ENCODE results near the gene FBXL22. TPM values are rescaled to one million over a fixed set of nuclear protein-coding genes. Genes with fewer than 3 reads are reported as not detected.

Gene FBXL22, protein sequence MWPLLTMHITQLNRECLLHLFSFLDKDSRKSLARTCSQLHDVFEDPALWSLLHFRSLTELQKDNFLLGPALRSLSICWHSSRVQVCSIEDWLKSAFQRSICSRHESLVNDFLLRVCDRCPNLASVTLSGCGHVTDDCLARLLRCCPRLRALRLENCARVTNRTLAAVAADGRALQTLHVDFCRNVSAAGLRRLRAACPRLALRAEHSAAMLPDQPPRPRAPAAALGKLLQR
- 0.49 and 1.1 TPM in 2 replicates for total RNA-seq

DNA sequence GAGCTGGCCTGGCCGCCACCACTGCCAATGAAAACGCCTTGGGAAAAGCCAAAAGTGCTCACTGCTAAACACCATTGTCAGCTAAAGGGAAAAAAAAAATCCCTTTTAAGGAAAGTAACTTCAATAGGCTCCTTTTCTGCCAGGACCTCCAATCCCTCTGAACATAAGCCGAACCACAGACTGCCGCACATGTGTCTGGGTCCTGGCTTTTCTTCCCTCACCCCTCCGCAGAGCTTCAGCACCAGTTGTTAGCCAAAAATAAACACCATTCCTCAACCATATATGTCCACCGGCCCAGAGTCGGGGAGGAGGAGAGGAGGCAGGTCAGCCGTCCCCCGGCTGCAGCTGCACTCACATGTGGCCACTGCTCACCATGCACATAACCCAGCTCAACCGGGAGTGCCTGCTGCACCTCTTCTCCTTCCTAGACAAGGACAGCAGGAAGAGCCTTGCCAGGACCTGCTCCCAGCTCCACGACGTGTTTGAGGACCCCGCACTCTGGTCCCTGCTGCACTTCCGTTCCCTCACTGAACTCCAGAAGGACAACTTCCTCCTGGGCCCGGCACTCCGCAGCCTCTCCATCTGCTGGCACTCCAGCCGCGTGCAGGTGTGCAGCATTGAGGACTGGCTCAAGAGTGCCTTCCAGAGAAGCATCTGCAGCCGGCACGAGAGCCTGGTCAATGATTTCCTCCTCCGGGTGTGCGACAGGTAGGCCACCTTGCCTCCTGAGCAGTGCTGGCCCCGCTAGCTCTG lies at the start of gene FBXL22:
Gene FBXL22, plus strand, starts transcription at position 350 of the 753 bp plus-strand sequence. Its CDS starts 6 bp downstream, at position 356.

Other genes starting within 250 kb of the FBXL22 start
- gene CA12, start 215.5 kb upstream of the FBXL22 start, total RNA-seq, result 46.1 and 72.9 TPM in 2 replicates
- 49.5 and 55.8 TPM in 2 replicates for gene USP3, start 92.8 kb upstream of the FBXL22 start, total RNA-seq
- gene HERC1, start 236.6 kb downstream of the FBXL22 start, total RNA-seq, result 87.2 and 105 TPM in 2 replicates

Measured in hair follicle dermal papilla cell (primary cell).